Measurements from ENCODE around the gene CELF2.

Gene CELF2

DNA sequence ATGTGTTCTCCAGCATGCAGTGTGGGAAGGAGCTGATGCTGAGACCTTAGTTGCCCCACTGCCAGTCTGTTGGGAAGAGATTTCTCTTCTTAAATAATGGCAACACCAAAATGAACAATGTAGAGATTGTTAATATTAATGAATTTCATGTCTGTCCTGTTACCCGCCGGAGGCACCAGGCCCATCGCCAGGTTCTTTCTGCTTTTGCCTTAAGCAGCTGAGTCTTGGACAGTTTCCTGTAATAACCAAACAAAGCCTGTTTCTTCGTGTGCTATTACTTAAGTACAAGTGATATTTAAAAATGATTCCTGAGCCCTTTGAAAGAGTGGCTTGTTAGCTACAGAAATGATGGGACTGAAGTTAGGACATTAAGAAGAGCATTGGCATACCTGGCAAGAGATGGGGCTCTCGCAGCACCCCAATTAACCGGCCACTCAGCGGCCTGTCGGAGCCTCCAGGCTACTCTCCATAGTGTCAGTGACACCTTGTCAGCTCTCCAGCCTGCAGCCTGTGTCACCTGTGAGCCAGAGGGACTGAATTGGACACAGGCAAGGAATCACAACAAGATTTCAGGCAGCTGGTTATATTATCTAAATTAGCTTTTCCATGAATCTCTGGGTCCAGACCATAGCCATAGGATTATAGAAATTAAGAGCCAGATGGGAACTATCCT lies 142.0 kb downstream of the CELF2 start:
- no peak for DNase-seq

DNA sequence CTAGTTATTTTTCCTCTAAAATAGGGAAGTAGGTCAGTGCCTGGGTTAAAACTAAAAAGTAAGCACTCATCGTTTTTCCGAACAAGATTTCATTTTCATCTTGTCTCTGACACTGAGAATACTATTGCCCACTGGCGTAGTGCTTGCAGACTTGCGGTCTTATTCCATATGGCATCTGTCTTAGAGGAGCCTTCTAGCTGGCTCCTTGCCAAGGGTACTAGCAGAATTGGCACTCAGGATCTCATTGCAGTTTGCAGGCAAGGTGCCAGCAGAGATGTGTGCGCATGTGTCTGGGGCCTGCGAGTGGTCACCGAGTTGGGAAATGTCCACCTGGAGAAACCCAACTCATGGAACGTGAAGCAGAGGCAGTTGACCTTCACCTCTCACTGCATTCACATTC lies 143.4 kb downstream of the CELF2 start:
- DNase-seq = no peak

DNA sequence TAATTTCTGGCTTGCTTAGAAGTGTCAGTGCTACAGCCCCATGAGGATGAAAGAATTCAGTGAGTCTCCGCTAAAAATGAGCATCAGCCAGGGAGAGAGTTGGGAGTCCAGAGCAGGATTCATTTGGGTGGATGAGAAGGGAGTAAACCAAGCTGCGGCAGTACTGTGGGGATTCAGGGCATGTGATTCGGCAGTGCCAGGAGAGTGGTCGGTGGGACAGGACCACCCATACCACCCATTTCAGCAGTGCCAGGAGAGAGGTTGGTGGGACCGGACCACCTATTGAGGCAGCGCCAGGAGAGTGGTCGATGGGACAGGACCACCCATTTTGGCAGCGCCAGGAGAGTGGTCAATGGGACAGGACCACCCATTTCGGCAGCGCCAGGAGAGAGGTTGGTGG lies 144.2 kb downstream of the CELF2 start:
- DNase-seq = no peak

DNA sequence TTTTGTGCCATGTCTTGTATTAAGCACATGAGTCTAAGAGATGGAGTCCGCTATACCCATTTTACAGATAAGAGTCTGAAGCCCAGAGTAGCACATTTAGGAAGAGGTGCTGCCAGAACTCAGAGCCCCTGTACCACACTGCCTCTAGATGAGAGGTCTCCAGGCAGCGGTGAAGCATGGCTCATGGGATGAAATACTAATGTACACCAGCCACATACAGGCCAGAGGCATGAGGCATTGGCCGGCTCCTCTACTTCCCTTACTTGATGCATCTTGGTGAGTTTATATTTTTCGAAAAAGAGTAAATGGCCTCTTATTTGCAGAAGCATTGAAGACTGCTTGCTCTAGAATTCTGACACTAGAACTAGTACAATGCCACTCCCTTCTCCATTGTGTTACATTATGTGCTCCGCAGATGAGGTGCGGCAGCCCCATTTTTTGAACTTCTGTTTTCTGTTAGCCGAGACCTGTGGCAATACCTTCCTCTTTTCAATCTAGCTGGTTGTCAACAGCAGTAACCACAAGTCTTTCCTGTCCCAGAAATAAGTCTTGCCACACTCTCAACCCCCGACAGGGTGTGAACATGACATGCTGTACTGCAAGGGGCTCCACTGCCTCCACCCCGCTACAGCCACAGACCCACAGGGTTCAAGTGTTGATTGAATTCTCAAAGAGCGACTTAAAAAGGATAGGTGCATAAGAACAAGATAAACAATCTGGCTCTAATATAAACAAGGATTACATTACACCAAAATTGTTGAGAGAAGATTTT lies 145.3 kb downstream of the CELF2 start:
- no peak for DNase-seq

DNA sequence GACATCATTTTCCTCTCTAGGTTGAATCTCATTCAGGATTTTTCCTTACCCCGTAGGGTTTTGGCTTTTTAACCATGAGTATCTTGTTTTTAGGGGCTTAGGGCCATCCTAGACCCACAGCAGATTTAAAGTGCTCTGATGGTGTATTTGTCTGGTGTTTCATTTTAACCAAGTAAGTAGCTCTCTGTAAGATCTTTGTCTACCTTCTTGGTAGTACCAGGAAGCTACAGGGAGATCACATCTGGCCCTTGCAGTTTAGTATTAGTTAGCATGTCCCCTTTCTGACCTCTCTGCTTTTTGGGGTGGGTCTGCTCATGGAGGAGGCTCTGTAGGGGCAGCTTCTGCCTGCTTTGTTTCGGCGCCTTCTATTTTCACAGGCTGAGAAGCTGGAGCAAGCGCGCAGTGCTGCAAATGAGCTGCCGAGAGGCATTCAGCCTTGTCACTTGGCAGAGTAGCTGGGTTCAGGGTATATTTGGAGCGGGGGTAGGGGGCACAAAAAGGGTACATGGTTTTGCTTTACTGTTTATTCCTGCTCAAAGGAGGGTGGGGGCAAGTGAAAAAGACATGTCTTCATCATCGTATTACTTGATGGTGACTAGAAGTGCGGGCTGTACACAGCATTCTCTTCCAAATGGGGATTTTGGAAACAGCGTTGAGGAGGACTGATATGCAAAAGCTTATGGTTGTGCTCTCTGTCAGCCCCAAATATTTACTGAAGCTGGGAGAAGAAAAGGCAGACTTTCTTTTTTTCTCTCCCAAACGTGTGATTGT lies 146.3 kb downstream of the CELF2 start:
- no peak for DNase-seq

DNA sequence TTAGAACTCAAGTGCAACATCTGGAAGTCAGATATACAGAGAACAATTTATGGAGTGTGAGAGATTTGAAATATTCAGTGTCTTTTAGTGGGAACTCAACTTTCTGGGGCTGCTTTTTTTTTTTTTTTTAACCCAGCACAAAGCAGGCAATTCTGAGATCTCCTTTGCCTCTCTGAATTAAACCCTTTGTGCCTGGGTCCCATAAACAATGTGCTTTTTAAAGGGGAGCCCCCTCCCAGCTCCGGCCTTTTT lies 146.8 kb downstream of the CELF2 start:
- no peak for DNase-seq

DNA sequence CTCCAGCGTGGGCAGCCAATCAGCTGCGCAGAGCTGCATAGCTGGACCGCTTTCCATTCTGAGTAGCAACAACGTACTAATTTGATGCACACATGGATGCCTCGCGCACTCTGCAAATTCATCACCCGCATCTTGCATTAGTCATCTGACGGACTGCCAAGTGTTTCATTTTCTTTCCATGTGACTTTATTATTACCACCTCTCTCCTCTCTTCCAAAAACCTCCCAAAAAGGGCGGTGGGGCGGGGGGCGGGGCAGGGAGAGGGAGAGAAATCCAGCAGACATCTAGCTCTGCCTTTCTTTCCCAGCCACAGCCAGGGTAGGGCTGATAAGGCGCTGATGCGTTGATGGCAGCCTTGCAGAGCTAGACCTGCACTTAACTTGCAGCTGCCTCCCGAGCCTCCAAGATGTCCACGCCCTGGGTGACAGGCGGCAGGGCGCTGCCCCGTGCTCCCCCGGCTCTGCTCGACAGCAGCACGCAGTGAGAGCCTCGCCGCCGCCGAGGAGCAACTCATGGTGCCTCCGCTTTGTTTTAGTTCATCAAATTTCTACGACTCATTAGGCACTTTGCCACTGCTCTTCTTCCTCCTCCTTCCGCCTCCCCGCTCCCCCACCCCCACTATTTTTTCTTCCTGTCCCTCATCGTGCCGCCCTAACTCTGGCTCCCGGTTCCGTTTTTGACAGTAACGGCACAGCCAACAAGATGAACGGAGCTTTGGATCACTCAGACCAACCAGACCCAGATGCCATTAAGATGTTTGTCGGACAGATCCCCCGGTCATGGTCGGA lies 147.3 kb downstream of the CELF2 start:
- DNase-seq = no peak

DNA sequence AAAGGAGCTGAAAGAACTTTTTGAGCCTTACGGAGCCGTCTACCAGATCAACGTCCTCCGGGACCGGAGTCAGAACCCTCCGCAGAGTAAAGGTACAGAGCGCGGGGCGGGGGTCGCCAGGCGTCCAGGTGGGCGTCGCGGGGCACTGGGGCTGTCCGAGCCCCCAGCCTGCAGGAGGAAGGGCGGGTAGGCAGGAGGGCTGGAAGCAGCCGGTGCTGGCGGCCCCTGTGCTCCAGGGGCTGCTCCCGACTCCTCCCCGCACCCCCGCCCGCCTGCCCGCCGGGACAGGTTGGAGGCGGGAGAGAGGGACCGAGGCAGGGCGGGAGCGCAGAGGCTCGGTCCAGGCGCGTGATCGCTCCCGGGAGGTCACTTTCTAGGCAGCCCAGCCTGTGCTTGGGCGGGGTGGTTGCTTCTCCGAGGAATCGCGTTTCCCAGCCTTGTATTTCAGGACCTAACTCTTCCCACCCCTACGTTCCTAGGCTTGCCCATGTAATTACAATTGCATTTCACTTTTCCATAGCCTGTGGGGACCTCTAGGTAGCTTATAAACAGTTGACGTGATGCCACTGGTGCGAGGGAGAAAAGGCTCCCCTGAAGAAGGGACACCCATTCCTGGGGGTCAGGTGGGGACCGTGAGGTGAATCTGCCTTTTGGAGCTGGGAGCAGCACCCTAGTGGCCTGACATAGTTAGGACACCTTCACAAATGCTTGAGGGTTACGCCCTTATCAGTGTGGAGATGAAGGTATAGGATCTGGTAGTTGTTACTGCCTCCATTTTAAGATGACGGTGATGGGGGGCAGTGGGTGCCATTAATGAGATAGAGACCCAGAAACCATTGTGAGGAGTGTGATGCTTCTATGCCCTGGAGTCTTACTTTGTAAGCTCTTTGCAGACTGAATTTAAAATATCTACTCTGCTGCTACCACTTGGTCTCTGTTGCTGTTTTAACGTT lies 148.2 kb downstream of the CELF2 start:
- no peak for DNase-seq

DNA sequence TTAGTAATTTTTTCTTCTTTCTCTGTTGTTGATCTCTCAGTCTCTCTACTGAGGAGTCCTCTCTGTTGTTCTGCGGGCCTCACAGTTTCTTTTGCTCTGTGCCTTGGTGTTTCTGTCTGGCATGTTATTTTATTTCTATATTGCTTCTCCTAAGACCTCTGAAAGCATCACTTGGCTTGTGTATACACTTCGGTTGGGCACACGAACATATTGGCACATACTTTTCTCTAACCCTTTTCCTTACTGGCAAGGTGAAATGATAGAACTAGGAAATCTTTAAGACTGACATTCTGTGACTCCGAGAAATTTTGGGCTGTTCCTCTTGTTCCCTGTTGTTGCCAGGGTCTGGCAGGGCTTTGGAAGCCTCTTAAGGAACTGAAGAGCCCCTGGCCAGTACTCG lies 148.9 kb downstream of the CELF2 start:
- DNase-seq = no peak

DNA sequence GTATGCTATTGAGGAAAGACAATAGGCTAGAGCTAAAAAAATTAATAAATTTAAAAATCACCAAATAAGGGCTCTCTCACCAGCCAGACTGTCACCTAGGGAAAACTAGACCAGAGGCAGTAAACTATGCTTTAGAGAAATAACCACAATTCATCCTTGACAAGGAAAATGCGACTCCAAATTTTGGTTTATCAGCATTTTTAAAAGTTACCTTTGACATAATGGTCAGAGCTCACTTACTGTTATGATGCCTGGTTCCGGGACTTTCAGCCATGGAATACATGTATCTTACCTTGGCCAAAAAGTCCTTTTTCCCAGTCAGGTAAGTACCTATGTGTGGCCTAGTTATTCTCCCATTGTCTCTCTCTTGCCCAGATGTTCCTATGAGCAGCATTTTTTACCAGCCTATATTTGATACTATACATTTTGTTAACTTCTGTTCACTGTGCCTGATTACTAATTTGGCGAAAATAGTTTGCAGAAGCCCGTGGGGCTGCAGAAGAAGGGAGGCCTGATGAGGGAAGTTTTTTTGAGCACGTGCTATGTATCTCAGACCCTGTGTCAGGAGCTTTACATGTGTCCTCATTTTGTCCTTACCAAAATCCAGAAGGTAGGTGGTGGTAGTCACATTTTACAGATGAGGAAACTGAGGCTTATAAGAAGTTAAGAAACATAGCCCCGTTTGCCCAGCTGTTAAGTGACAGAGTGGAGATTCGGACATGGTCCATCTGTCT lies 149.7 kb downstream of the CELF2 start:
- DNase-seq = no peak

DNA sequence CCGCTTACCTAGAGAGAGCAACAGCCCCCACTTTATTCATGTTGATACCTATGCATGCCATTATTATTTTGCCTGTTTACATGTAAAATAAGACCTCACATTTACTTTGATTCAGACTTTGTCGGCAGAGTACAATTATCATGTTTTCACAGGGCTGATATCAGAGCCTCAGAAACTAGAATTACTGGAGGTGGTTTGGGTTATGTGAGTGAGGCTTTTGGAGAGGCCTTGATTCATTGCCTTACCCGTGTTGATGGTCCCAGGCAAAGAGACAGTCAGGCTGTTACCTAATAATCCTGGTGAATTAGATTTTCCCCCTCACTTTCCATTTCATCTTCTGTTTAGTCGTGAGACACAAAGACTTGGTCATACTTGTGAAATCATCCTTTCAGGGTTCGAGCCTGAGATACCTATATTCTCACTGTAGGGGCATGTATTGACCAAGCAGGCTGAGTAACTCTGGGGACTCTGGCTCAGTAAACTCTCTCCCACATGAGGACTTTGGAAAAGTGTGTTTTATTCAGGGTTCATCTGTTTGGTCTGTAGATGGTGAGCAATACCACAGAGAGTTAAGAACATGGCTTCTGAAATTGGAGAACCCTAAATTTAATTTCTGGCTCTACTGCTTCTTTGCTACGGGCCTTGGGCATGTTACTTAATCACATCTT lies 150.9 kb downstream of the CELF2 start:
- DNase-seq = no peak

DNA sequence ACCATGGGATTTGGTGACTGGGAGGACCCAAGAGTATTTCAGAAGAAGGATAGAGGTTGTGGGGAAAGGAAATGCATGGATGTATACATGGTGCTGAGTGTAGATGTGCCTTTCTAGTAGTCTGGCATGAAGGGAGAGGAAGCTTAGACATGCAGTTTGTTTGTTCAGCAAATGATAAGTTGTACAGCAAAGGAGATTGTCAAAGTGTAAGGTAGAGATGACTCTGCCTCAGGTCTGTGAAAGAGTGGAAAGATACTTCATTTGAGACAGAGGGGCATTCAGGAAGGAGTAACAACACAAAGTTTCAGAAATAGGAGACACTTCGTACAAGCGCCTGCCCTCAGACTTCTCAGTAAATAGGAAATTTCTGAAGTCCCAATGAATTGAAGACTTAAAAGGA lies 152.3 kb downstream of the CELF2 start:
- DNase-seq = no peak

DNA sequence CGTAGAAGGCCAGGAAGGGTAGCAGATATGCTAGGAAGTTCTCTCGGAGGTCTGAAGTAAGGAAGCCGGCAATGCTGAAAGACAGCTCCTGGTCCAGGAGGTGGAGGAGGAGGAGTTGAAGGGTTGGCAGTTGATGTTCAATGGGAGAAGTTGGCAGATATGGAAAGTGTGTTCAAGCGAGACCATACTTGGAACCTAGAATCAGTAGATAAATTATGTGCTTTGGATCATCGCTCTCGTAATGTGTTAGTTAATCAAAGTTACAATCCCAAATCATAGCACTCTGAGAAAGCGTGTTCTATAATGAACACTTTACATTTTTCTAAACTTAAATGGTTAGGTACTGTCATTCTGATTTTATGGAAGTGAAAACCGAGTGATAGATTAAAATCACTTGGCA lies 152.9 kb downstream of the CELF2 start:
- DNase-seq = no peak

DNA sequence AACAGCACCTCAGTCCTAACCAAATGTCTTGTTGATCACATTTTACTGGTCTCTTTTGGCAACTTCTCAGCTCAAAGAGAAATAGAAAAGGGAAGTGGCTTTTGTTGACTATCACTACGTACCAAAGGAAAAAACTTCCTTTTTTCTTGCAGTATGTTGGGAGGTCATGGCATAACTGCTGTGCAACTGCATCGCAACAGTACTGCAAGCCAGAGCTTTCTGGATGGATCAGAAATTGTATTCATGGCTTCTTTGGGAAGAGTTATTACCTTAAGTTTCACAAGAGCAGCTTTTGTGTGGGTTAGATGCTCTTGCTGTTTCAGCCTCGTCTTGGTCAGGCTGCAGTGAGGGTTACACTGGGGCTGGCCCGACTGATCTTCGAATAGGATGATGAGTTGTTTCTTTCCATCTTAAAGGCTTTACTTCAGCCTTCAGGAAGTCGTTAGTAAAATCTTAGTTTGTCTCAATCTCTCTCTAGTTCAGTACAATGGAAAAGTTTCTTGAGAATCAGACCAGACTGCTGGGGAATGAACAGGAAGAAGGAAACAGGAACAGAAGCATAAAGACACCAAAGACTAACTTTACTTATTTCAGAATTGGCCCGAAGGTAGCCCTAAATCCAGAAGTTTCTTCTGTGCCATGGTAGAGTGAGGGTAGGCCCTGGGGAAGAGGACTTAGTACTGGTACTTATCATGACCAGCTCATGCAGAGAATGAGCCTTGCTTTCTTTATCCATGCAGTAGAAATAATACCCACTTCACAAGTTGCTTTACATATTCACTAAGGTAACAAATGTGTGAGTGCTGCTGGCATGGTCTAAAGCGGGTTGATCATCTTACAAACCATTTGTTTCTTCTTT lies 153.6 kb downstream of the CELF2 start:
- DNase-seq = no peak

DNA sequence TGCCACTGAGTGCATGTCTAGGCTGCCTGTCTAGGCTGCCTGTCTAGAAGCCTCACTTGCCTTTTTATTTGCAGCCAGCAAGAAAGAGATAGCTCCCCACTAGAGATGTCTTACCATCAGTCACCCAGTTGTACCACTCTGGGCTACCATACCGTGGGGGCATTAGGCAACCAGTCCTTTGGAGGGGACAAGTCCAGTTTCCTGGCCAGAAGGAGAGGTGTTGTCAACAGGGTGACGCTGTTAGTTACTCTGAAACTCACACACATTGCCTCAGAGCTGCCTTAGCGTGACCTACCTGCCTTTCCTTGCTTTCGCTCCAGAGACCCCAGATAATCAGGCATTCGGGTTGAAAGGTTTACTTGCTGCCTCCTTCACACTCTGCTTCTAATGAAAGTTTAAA lies 155.4 kb downstream of the CELF2 start:
- DNase-seq = no peak

DNA sequence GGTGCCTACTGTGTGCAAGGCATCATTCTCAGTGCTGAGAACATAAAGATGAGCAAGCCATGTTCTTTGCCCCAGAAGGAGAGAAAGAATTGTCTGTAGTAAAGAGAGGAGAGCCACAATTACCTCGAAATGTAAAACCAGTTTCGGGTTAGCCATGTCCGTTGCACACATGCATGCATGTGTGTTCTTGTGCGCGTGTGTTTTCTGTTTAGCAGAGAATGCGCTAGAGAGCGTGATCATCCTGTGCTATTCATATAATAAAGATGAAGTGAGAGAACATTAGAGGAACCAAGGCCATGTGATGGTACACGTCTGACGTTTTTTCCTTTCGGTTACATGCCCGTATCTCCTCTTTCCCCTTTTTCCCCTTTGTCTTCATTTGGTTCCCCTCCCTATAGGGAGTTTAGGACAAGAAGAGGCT lies 158.2 kb downstream of the CELF2 start:
- no peak for DNase-seq

DNA sequence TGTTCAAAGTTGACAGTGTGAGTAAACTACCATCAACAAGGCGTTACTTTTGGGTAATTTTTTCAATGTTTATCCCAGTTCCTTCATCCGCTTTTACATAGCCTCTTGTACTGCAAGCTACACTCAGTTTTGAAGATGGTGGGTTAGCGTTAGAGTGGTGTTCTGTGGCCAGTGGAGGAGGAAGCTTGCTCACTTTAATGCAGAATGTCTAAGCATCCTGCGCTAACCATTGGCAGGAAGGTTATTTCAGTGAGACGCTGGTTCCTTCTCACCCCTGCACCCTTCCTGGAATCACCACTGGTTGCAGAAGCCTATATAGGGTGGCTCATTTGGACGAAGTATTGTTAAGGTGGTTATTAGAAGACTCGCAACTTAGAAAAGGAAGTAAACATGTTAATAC lies 159.1 kb downstream of the CELF2 start:
- no peak for DNase-seq

DNA sequence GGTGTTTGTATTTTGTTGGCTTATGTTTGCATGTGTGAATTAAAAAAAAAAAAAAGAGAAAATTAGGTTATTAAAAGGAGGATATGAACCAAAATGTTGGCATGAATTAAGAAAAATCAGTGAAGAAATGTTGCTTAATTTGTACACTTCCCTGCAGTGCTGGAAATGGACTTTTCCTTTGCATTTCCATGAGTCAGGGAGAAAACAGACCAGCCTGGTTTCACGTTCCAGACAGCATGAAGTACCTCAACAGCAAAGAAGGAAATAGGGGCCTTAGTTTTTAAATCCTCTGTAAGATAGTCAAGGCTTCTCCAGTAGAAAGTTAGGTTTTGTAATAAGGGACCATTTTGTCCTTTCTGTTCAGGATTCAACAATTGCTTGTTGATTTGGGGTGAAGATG lies 159.7 kb downstream of the CELF2 start:
- no peak for DNase-seq

DNA sequence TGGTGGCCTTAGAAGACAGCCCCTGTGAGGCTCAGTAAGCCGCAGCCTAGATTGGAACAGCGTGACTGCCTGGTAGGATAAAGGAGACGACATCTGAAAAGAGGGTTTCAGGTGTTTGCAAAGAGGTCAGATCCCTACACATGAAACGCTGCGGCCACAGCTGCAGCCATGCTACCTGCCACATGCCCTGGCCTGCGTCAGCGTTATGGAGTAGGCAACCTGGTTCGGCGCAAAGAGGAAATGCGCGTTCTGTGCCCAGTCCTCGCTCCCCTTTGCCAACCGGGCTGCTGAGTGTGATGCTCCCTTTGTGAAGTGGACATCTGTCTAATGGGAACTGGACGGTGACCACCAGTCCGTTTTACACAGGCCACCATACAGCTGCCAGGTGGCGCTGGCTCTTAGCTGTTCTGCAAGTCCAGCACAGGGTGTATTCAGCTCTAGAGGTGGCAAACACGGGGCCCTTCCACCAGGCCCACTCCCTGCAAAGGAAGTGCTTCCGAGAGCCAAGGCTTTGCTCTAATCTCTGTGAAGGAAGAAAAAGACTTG lies 160.3 kb downstream of the CELF2 start:
- DNase-seq = no peak

All from NCI-H1105 (cell line).